Measurements from ENCODE around the gene ITPRIPL2.

DNA sequence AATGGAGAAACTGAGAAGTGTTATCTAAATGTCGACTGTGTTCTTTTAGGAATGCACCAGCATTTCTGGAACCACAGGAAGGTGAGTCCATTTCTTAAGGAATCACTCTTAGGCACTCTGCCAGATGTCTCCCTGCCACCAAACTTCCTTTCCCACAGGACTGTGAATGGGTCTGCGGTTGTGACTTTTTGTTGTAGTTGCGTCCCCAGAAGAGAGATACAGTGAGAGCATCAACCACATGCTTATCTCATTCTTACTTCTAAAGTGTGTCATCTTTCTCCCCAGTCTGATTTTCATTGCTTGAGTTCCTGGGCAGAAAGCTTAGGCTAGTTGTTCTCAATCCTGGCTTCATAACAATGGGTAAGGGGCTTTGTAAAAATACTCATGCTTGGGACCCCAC lies 13.4 kb downstream of the ITPRIPL2 start:
- TF ChIP-seq POLR2A (IDR thresholded peaks at IDR 0.05; ENCODE audit: insufficient read depth in 1 of 2, low read depth in 2 of 2, low read length in 2 of 2) (no peak), ZNF3 (CRISPR knock-in tag; IDR thresholded peaks at IDR 0.05) (no peak), FOSL2 (CRISPR knock-in tag; IDR thresholded peaks at IDR 0.05) (no peak), ZBTB40 (IDR thresholded peaks at IDR 0.05) (no peak), ZBTB40 (CRISPR knock-in tag; IDR thresholded peaks at IDR 0.05) (no peak)

Measured in HepG2 (cell line).